DMS79 treated with DMSO at 0.1 percent for 48 hours (cell line): ENCODE results near the gene NAA15.
"Not testable (repeated sequence)": the region's sequence is repeated elsewhere in the genome, so short reads cannot be mapped to it uniquely, and the experiment has no call there.

Experiments
- DNase-seq: peaks from one replicate; lab custom pipeline; 2025; lab: John Stamatoyannopoulos, UW

The NAA15 gene

DNA sequence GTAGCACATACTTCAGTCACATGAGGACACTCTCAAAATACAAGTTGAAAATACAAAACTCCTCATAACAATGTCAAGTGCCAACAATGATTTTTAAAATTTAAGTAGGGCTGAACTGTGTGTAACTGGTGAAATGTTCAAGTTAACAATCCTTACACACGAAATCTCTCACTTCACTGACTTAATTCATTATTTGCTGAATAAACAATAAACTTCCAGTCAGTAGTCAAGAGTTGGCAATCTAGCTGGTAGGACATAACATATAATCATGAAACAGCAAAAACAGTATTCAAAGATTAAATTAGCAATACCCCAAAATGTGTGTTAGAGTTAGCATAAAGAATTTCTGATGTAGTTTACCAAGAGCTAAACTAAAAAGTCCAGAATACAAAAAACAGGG lies 150.7 kb downstream of the NAA15 start:
- no peak for DNase-seq

DNA sequence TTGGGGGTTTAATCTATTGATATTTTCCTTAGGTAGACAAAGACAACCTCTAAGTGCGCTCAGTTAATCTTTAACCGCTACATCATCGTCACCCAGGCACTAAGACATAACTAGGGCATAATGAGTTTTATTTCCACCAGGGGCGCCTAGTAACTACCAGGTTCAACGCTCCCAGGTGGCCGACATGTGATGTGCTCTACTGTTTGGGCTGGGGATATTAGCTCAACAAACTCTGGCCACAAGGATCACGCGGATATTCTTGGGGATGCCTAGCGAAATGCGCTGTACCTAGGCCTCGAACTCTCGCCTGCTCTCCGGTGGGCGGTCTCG lies 151.7 kb downstream of the NAA15 start:
- DNase-seq: peak; percentile 32

DNA sequence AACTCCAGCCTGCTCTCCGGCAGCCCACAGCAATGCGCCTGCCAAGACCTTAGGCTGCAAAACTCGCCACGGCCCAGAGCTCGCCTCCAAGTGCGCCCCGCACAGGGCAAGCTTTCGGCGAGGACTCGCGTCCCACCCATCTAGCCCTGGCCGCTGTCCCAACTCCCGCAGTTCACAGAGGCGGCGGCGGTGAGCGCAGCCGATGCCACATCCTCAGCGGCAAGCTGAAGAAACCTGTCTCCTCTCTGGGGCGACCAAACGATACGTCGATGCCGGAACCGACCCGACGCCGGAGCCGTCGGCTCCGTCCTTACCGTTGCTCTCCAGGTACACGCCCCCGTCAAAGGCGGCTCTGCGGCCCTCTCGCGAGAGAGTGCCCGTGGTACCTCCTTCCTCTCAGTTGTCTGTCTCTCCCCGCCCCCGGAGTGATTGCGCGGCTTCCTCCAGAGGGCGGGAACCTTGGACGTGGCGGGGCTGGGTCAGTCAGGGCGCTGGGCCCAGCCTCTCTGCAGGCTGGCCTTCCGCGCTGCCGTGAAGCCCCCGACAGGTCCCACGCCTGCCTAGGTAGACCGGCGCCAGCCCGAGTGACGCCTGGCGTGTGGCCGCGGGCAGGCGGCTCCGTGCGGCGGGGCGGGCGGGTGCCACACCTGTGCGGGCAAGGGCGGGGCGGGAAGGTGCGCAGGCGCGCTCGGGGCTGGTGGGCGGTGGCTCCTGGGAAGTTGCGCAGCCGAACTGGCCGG lies 152.2 kb downstream of the NAA15 start:
- peak; percentile 87 for DNase-seq

DNA sequence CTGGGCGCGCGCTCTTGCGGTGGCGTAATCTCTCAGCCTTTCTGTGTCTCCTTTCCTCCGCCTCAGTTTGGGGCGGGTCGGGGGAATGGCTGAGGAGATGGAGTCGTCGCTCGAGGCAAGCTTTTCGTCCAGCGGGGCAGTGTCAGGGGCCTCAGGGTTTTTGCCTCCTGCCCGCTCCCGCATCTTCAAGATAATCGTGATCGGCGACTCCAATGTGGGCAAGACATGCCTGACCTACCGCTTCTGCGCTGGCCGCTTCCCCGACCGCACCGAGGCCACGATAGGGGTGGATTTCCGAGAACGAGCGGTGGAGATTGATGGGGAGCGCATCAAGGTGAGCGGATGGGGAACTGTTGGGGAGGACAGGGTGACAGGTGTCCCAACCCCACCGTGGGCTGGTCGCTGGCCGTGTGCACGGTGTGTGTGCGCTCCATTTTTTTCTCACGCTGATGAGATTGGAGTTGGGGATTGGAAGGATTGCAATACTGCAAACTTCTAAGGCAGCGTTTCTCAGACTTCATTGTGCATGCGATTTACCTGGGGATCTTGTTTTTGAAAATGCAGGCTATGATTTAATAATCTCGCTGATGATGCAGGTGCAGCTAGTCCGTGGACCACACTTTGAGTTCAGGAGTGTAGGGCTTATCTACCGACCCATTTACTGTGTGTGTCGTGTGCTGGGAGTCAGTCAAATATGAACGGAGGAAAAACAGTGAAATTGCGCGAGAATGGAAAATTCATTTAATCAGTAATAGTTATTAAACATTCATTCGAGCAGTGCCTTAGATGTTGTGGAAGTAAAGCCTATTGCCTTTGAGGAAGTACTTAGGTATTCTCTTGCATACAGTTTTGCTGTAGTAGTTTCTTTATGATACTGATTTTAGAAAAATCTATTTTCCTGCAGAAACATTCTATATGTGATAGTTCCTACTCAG lies 153.1 kb downstream of the NAA15 start, which contains the start of gene RAB33B:
RAB33B (plus strand) TSS at position 11 of the 935 bp plus-strand sequence; CDS start at position 86, 75 bp downstream.
- peak; percentile 31 for DNase-seq

DNA sequence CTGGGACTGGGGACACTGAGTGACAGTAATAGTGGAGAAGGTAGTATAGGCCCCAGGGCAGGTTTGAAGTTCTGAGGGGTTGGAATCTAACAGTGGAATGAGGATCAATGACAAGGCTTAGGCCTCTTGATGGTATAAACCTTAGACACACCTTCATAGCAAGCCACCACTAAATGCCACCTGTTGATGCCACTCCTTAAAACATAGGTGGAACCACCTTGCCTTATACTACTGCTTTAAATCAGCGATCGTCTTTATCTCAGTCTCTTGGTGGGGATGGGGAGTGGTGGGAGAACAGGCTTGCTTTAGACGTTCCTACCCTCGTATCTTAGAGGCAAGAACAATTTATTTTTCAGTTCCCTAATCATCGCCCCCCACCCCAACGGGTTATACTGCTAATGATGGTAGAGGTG lies 153.8 kb downstream of the NAA15 start:
- DNase-seq: no peak

DNA sequence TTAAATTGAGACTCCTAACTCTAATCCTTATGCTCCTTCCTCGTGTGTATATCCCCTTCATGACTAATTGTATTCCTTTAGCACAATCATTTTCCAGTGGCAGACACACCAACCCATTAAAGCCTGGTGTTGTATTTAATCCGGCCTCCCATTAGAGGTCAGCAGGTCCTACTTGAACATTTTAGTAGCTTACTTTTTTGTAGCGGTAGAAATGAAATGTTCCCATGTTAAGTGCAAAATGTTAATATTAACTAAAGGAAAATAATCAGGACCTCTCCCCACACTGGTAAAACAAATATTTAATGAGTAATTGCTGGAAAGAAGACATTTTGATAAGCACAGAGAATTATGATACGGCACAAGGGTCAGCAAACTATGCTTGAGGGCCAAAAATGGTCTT lies 156.0 kb downstream of the NAA15 start:
- DNase-seq: no peak

DNA sequence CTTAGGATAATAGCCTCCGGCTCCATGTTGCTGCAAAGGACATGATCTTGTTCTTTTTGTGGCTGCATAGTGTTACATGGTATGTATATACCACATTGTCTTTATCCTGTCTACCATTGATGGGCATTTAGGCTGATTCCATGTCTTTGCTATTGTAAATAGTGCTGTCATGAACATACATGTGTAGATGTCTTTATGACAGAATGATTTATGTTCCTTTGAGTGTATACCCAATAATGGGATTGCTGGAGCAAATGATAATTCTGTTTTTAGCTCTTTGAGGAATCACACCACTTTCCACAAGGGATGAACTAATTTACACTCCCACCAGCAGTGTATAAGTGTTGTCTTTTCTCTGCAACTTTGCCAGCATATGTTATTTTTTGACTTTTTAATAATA lies 157.2 kb downstream of the NAA15 start:
- no peak for DNase-seq

DNA sequence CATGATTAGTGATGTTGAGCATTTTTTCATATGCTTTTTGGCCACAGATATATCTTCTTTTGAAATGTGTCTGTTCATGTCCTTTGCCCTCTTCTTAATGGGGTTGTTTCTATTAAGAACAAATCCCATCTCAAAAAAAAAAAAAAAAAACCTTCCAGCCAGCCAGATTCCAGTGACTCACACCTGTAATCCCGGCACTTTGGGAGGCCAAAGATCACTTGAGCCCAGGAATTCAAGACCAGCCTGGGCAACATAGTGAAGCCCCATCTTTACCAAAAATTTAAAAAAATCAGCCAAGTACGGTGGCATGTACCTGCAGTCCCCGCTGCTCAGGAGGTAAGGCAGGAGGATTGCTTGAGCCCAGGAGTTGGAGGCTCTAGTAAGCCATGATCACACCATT lies 157.7 kb downstream of the NAA15 start:
- DNase-seq: no peak

DNA sequence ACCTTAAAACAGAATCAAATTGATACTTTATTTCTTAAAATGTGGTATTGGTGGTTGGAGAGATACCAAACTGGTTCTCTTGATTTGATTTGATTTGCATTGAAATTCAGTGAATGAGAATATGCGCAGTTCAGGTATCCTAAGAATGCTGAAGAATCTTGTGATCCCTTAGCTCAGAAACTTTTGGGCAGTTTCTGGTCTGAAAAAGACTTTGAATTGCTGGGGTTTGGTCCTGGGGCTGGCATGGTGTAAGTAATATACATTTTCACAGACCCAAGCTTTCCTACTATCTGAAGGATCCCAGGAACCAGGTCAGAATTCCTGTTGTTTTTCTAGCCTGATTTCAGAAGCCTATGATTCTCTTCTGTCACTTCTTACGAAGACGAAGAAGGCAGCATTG lies 159.3 kb downstream of the NAA15 start:
- no peak for DNase-seq

DNA sequence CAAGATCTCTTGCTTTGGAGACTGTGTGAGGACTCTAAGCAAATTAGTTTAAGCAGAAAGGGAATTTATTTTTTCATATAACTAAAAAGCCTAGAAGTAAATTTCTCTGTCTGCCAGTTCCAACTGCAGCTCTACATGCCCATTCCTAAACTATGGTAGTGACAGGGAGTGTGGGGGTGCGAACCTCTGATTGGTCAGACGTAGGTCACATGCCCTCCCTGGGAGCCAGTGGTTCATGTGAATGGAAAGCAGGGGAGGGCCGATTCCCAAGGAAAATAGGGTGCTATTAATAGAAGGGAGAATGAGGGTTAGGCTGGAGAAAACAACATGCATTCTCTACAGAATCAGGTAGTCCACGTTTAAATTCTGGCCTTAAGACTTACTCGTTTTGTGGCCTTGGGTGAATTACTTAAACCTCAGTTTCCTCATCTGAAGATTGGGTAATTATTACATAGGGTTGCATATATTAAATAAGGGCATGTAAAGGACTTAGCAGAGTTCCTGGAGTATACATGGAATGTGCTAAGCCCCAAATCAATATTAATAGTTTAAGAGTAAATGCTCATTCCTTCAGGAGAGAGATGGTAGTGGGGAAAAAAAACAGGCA lies 159.8 kb downstream of the NAA15 start:
- DNase-seq: no peak

DNA sequence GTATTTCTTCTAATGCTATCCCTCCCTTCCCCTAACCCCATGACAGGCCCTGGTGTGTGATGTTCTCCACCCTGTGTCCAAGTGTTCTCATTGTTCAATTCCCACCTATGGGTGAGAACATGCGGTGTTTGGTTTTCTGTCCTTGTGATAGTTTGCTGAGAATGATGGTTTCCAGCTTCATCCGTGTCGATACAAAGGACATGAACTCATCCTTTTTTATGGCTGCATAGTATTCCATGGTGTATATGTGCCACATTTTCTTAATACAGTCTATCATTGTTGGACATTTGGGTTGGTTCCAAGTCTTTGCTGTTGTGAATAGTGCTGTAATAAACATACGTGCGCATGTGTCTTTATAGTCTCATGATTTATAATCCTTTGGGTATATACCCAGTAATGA lies 163.2 kb downstream of the NAA15 start:
- DNase-seq: not testable (repeated sequence)

DNA sequence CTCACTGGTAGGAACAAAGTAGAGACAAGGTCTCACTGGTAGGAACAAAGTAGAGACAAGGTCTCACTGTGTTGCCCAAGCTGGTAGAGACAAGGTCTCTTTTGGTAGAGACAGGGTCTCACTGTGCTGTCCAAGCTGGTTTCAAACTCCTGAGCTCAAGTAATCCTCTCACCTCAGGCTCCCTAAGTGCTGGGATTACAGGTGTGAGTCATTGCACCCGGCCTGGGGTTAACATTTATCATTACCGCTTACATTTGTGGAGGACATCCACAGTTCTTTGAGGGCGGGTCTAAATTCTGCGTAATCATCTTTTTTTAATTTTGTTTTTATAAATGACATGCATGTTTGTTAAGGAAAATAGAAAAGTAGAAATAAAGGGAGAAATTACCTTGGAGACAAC lies 164.6 kb downstream of the NAA15 start:
- DNase-seq: no peak

DNA sequence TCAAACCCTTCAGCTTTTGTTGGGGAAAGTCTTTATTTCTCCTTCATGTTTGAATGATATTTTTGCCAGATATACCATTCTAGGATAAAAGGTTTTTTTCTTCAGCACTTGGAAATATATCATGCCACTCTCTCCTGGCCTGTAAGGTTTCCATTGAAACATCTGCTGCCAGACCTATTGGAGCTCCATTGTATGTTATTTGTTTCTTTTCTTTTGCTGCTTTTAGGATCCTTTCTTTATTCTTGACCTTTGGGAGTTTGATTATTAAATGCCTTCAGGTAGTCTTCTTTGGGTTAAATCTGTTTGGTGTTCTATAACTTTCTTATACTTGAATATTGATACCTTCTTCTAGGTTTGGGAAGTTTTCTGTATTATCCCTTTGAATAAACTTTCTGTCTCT lies 167.5 kb downstream of the NAA15 start:
- DNase-seq: not testable (repeated sequence)

DNA sequence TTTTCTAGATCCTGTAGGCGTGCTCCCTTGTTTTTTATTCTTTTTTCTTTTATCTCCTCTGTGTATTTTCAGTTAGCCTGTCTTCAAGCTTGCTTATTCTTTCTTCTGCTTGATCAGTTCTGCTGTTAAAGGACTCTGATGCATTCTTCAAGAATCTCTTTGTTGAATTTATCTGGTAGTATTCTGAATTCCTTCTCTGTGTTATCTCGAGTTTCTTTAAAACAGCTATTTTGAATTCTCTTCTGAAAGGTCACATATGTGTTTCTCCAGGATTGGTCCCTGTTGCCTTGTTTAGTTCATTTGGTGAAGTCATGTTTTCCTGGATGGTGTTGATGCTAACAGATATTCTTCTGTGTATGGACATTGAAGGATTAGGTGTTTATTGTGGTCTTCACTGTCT lies 167.9 kb downstream of the NAA15 start:
- no peak for DNase-seq
